ENCODE results near the gene NSD2. TPM values are rescaled to one million over a fixed set of nuclear protein-coding genes. Genes with fewer than 3 reads are reported as not detected.

The NSD2 gene
- total and polyA plus RNA-seq, 4 experiments from 2014 or later = 1.1 to 57.4 (median 33.2) TPM

GRCh38 chr4:1968686-1969295, 97.6 kb downstream of the NSD2 start:
- ChIA-PET POLR2A (ENCODE audit: partially characterized antibody) (no interaction called here), CTCF (ENCODE audit: partially characterized antibody) (no interaction called here)
- no peaks in the 10 kb centered on the region for H3K9me3 Mint-ChIP-seq
- peaks cover 0 to 1% (median 0%) of the 10 kb centered on the region in 4 donors for H3K4me1 Mint-ChIP-seq
- intact Hi-C loops (cut with micrococcal nuclease) = no loop called here
- peak overlapping the region in 4 of 7 donors; percentile 2 to 80 (median 15) for H3K27ac Mint-ChIP-seq
- H3K27me3 Mint-ChIP-seq = no peaks in the 10 kb centered on the region
- H3K9me3 ChIP-seq (ENCODE audit: control insufficient read depth in 1 of 2, low read length in 2 of 2) = no peaks in the 10 kb centered on the region
- H3K4me3 ChIP-seq (ENCODE audit: low read length in 2 of 2) = no peak overlapping the region
- H3K4me1 ChIP-seq (ENCODE audit: insufficient read depth, low read length) = no peaks in the 10 kb centered on the region
- H3K27ac ChIP-seq (ENCODE audit: low read depth, low read length) = no peak overlapping the region
- DNase-seq = no peak
- H3K36me3 Mint-ChIP-seq = peaks cover 31 to 47% of the 10 kb centered on the region in 2 donors
- no peak overlapping the region for H3K4me3 Mint-ChIP-seq
- no peaks in the 10 kb centered on the region for H3K27me3 ChIP-seq (ENCODE audit: insufficient read depth, low read length)
- H3K36me3 ChIP-seq (ENCODE audit: insufficient read depth, low read length) = peaks cover 11% of the 10 kb centered on the region

GRCh38 chr4:1969928-1970723, 98.9 kb downstream of the NSD2 start:
- H3K4me1 ChIP-seq (ENCODE audit: insufficient read depth, low read length) = no peaks in the 10 kb centered on the region
- DNase-seq = no peak
- H3K9me3 Mint-ChIP-seq = no peaks in the 10 kb centered on the region
- H3K36me3 ChIP-seq (ENCODE audit: insufficient read depth, low read length) = peaks cover 19% of the 10 kb centered on the region
- peaks cover 0 to 1% (median 0%) of the 10 kb centered on the region in 4 donors for H3K4me1 Mint-ChIP-seq
- no peak overlapping the region for H3K4me3 Mint-ChIP-seq
- no peaks in the 10 kb centered on the region for H3K27me3 ChIP-seq (ENCODE audit: insufficient read depth, low read length)
- H3K27ac Mint-ChIP-seq = peak overlapping the region in 6 of 7 donors; percentile 5 to 73 (median 32)
- H3K27ac ChIP-seq (ENCODE audit: low read depth, low read length) = no peak overlapping the region
- ChIA-PET CTCF (ENCODE audit: partially characterized antibody) (no interaction called here), POLR2A (ENCODE audit: partially characterized antibody) (no interaction called here)
- no peak overlapping the region for H3K4me3 ChIP-seq (ENCODE audit: low read length in 2 of 2)
- H3K9me3 ChIP-seq (ENCODE audit: control insufficient read depth in 1 of 2, low read length in 2 of 2) = no peaks in the 10 kb centered on the region
- no peaks in the 10 kb centered on the region for H3K27me3 Mint-ChIP-seq
- H3K36me3 Mint-ChIP-seq = peaks cover 26 to 47% of the 10 kb centered on the region in 2 donors
- intact Hi-C loops (cut with micrococcal nuclease) = no loop called here

DNA sequence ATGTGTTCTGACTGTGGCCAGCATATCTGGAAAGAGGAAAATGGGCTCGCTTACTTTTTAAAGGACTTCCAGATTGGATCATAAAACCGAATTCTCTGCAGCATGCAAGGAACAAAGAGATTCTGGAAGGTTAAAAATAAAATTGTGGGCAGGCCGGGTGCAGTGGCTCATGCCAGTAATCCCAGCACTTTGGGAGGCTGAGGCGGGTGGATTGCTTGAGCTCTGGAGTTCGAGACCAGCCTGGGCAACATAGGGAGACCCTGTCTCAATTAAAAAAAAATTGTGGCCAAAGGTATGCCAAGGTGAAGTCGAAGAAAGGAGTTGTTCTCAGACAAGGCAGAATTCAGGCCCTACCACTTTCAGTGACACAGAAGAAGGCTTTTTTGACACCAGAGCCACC, 99.7 kb downstream of the NSD2 start:
- Histone ChIP-seq H3K4me1 (ENCODE audit: insufficient read depth, low read length) (no peaks in the 10 kb centered on the region), H3K9me3 (ENCODE audit: control insufficient read depth in 1 of 2, low read length in 2 of 2) (no peaks in the 10 kb centered on the region), H3K4me3 (ENCODE audit: low read length in 2 of 2) (no peak overlapping the region), H3K27ac (ENCODE audit: low read depth, low read length) (no peak overlapping the region), H3K27me3 (ENCODE audit: insufficient read depth, low read length) (no peaks in the 10 kb centered on the region), H3K36me3 (ENCODE audit: insufficient read depth, low read length) (peaks cover 27% of the 10 kb centered on the region)
- DNase-seq = no peak
- H3K9me3 Mint-ChIP-seq = no peaks in the 10 kb centered on the region
- intact Hi-C loops (cut with micrococcal nuclease) = no loop called here
- H3K4me3 Mint-ChIP-seq = no peak overlapping the region
- H3K27ac Mint-ChIP-seq = peak overlapping the region in 1 of 7 donors; percentile 56
- H3K36me3 Mint-ChIP-seq = peaks cover 27 to 46% of the 10 kb centered on the region in 2 donors
- ChIA-PET CTCF (ENCODE audit: partially characterized antibody) (no interaction called here), POLR2A (ENCODE audit: partially characterized antibody) (no interaction called here)
- H3K27me3 Mint-ChIP-seq = no peaks in the 10 kb centered on the region
- H3K4me1 Mint-ChIP-seq = peaks cover 0 to 1% (median 0%) of the 10 kb centered on the region in 4 donors

DNA sequence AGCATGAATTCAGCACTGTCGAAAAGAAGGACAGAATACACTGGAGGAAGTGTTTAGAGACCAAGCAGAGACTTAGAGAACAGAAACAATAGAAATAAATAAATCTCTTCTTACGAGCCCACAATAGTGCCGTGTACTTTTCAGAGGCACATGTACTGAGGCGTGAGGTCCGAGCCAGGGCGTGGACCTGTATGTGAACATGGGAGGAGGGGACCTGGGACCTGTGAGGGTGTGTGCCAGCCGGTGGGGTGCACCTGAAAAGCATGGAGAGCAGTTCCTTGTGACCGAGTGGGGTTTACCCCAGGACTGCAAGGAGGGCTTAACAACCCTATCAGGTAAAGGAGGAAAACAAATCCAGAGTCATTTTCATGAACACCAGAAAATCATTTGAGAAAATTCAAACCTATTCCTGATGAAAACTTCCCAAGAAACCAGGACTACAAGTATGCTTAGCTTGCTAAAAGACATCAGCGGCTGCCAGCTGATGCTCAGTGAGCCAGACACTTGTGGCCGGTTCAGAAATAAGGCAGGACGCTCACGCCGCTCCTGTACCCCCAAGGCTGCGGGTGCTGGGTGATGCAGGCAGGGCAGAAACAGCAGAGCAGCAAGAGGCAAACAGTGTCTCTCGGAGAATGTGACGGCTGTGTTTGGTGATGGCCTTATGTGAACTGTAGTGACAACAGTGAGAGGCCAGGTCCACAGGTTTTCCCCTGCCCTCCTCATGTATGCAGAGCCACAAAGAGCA, 100.4 kb downstream of the NSD2 start:
- Mint-ChIP-seq H3K9me3 (no peaks in the 10 kb centered on the region), H3K27ac (peak overlapping the region in 2 of 7 donors; percentile 78 to 79), H3K36me3 (peaks cover 29 to 49% of the 10 kb centered on the region in 2 donors), H3K4me1 (peaks cover 0 to 1% (median 0%) of the 10 kb centered on the region in 4 donors), H3K27me3 (no peaks in the 10 kb centered on the region), H3K4me3 (no peak overlapping the region)
- intact Hi-C loops (cut with micrococcal nuclease) = no loop called here
- H3K27me3 ChIP-seq (ENCODE audit: insufficient read depth, low read length) = no peaks in the 10 kb centered on the region
- no peak overlapping the region for H3K27ac ChIP-seq (ENCODE audit: low read depth, low read length)
- ChIA-PET CTCF (ENCODE audit: partially characterized antibody) (no interaction called here), POLR2A (ENCODE audit: partially characterized antibody) (no interaction called here)
- DNase-seq = no peak
- no peaks in the 10 kb centered on the region for H3K4me1 ChIP-seq (ENCODE audit: insufficient read depth, low read length)
- no peaks in the 10 kb centered on the region for H3K9me3 ChIP-seq (ENCODE audit: control insufficient read depth in 1 of 2, low read length in 2 of 2)
- no peak overlapping the region for H3K4me3 ChIP-seq (ENCODE audit: low read length in 2 of 2)
- H3K36me3 ChIP-seq (ENCODE audit: insufficient read depth, low read length) = peaks cover 33% of the 10 kb centered on the region

- no peak for DNase-seq
- Histone ChIP-seq H3K27ac (ENCODE audit: low read depth, low read length) (no peak overlapping the region), H3K36me3 (ENCODE audit: insufficient read depth, low read length) (peaks cover 39% of the 10 kb centered on the region), H3K27me3 (ENCODE audit: insufficient read depth, low read length) (no peaks in the 10 kb centered on the region), H3K9me3 (ENCODE audit: control insufficient read depth in 1 of 2, low read length in 2 of 2) (no peaks in the 10 kb centered on the region), H3K4me3 (ENCODE audit: low read length in 2 of 2) (no peak overlapping the region), H3K4me1 (ENCODE audit: insufficient read depth, low read length) (no peaks in the 10 kb centered on the region)
- H3K36me3 Mint-ChIP-seq = peaks cover 29 to 47% of the 10 kb centered on the region in 2 donors
- peaks cover 0 to 1% (median 0%) of the 10 kb centered on the region in 4 donors for H3K4me1 Mint-ChIP-seq
- no peak overlapping the region for H3K4me3 Mint-ChIP-seq
- intact Hi-C loops (cut with micrococcal nuclease) = no loop called here
- H3K27ac Mint-ChIP-seq = no peak overlapping the region
- no peaks in the 10 kb centered on the region for H3K9me3 Mint-ChIP-seq
- CTCF ChIA-PET (ENCODE audit: partially characterized antibody) = no interaction called here
- POLR2A ChIA-PET (ENCODE audit: partially characterized antibody) = no interaction called here
- no peaks in the 10 kb centered on the region for H3K27me3 Mint-ChIP-seq
Measured at GRCh38 chr4:1972414-1972813, 101.2 kb downstream of the NSD2 start.

- Histone ChIP-seq H3K9me3 (ENCODE audit: control insufficient read depth in 1 of 2, low read length in 2 of 2) (no peaks in the 10 kb centered on the region), H3K27me3 (ENCODE audit: insufficient read depth, low read length) (no peaks in the 10 kb centered on the region), H3K27ac (ENCODE audit: low read depth, low read length) (no peak overlapping the region), H3K36me3 (ENCODE audit: insufficient read depth, low read length) (peaks cover 36% of the 10 kb centered on the region), H3K4me3 (ENCODE audit: low read length in 2 of 2) (no peak overlapping the region), H3K4me1 (ENCODE audit: insufficient read depth, low read length) (no peaks in the 10 kb centered on the region)
- peaks cover 33 to 53% of the 10 kb centered on the region in 2 donors for H3K36me3 Mint-ChIP-seq
- H3K27ac Mint-ChIP-seq = peak overlapping the region in 1 of 7 donors; percentile 18
- no peaks in the 10 kb centered on the region for H3K27me3 Mint-ChIP-seq
- H3K9me3 Mint-ChIP-seq = no peaks in the 10 kb centered on the region
- H3K4me3 Mint-ChIP-seq = no peak overlapping the region
- CTCF ChIA-PET (ENCODE audit: partially characterized antibody) = no interaction called here
- DNase-seq = no peak
- intact Hi-C loops (cut with micrococcal nuclease) = no loop called here
- peaks cover 0 to 1% (median 0%) of the 10 kb centered on the region in 4 donors for H3K4me1 Mint-ChIP-seq
- POLR2A ChIA-PET (ENCODE audit: partially characterized antibody) = no interaction called here
Measured at GRCh38 chr4:1973218-1973617, 102.0 kb downstream of the NSD2 start.

DNA sequence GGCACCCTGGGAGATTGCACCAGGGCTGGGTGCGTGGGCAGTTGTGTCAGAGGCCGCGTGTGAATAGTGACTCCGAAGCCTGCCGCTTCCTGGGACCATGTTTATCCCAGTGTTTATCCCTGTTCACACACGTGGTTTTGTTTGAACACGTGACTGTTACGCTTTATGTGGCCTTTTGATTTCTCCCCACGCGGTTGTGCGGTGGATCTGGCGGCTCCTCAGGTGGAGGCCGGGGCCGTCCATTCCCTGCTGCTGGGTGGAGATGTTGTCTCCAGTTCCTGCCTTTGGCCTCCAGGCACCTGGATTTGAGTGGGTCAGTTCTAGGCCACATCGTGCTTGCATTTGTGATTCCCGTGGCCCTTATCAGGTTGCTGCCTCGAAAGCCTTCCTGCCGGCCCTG, 102.5 kb downstream of the NSD2 start:
- H3K27ac ChIP-seq (ENCODE audit: low read depth, low read length) = no peak overlapping the region
- no peaks in the 10 kb centered on the region for H3K4me1 ChIP-seq (ENCODE audit: insufficient read depth, low read length)
- CTCF ChIA-PET (ENCODE audit: partially characterized antibody) = no interaction called here
- intact Hi-C loops (cut with micrococcal nuclease) = no loop called here
- H3K9me3 ChIP-seq (ENCODE audit: control insufficient read depth in 1 of 2, low read length in 2 of 2) = no peaks in the 10 kb centered on the region
- POLR2A ChIA-PET (ENCODE audit: partially characterized antibody) = no interaction called here
- peaks cover 32% of the 10 kb centered on the region for H3K36me3 ChIP-seq (ENCODE audit: insufficient read depth, low read length)
- Mint-ChIP-seq H3K36me3 (peaks cover 37 to 53% of the 10 kb centered on the region in 2 donors), H3K27me3 (no peaks in the 10 kb centered on the region), H3K27ac (no peak overlapping the region), H3K9me3 (no peaks in the 10 kb centered on the region), H3K4me1 (peaks cover 0 to 1% (median 0%) of the 10 kb centered on the region in 4 donors), H3K4me3 (no peak overlapping the region)
- H3K4me3 ChIP-seq (ENCODE audit: low read length in 2 of 2) = no peak overlapping the region
- no peak for DNase-seq
- no peaks in the 10 kb centered on the region for H3K27me3 ChIP-seq (ENCODE audit: insufficient read depth, low read length)
